GM03348 (cell line): ENCODE data around the gene IL20RA.
A peak's percentile ranks its signal among the peaks of the same experiment; 100 is the strongest.
"Not testable (repeated sequence)": the region's sequence is repeated elsewhere in the genome, so short reads cannot be mapped to it uniquely, and the experiment has no call there.

Experiments used
- DNase-seq: peaks from one replicate; pipeline ENCODE4 v3.0.0; 2012; ENCODE audit warnings: low spot score

Gene IL20RA

DNA sequence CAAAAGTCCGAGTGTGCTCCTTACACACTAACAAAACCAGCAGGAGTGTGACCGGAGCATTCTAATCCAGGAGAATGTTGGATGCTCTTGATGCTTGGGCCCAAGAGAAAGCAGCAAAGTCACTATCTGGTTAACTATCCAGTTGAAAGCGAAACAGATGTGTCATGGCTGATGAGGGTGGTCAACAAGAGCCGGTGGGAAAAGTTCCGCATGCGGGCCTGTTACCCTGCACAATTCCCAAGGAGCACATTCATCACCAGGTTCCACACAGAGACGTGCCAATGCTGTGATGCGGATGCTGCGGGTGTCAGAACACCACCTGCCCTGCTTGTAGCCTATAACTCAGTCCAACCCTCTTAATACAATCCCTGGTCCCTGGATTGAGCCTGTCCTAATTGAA is 38.7 kb downstream of the IL20RA start:
- no peak for DNase-seq

- no peak for DNase-seq
Observed at GRCh38 chr6:137005073-137005472, 39.7 kb downstream of the IL20RA start.

- no peak for DNase-seq
Observed at GRCh38 chr6:137002505-137002904, 42.3 kb downstream of the IL20RA start.

- no peak for DNase-seq
Observed at GRCh38 chr6:137001977-137002302, 42.8 kb downstream of the IL20RA start.

GRCh38 chr6:137001299-137001976 is 43.3 kb downstream of the IL20RA start:
- no peak for DNase-seq

DNA sequence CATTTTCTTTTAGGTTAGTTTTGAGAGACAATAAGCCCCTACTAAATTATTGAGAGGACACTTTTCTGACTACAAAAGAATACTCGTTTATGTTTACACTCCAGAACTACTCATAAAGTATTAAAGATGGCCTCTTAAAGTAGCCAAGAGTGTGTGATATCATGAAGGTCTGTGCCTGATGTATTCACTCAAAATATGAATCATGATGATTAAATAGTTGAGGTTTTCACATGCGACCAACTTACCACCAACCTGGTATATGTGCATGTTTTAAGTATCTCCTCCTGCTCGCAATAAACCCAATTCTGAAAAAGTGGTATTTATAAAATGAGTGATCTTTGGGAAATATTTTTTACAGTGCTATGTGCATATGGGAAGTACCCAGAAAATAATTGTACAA is 43.9 kb downstream of the IL20RA start:
- DNase-seq: no peak

GRCh38 chr6:136995521-136995920 is 49.2 kb downstream of the IL20RA start:
- DNase-seq: no peak

- no peak for DNase-seq
Observed at GRCh38 chr6:136994782-136995181, 50.0 kb downstream of the IL20RA start.

- no peak for DNase-seq
Observed at GRCh38 chr6:136992113-136992512, 52.7 kb downstream of the IL20RA start.

DNA sequence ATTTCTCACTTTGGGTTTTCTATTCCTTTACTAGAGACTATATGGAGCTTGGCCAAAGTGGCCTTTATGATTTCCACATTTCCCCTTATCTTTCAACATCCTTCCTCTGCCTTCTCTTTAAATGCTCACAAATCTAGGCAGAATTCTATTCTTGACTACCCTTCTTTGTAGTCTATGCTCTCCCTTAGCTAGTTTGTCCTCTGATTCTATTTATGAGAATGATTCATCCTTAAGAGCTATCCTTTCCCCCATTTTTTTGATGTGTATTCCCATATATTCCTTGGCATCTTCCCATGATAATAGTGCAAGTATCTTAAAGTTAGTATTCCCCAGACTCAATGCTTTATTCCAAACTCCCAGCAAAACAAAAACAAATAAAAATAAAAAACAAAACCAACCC is 53.1 kb downstream of the IL20RA start:
- DNase-seq: no peak

- no peak for DNase-seq
Observed at GRCh38 chr6:136990754-136991153, 54.0 kb downstream of the IL20RA start.

DNA sequence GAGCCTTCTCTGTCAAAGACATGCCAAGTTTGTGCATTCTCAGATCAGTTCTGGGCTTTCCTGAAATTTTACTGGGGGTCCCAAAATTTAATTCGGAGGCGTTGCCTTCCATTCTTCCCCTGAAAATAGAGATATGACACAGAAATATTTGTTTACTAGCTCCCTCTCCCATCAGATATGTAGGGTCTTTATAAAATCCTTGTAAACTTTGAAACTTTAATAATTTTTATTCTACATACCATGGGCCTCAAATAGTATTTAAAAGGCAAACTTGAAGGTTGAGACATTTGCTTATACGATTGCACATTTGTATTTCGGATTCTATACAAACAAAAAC is 54.6 kb downstream of the IL20RA start:
- DNase-seq: no peak

GRCh38 chr6:136989571-136990241 is 55.1 kb downstream of the IL20RA start:
- peak; percentile 24 for DNase-seq

DNA sequence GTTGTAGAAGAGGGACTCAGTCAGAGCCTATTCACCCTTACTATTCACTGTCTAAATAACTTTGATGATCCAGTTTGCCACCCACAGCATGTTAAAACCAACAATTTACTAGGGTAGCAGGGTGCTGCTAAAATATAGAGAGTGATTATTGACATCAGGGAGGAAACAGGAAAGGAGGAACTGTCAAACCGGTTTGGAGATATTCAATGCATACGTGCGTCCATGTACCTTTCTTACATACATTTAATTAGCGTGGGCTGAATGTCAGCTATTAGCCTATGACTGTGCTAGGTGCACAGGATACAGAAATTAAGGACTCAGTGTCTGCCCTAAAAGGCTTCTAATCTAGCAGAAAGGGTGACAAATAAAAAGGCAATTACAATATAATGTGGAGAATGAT is 57.2 kb downstream of the IL20RA start:
- no peak for DNase-seq

- no peak for DNase-seq
Observed at GRCh38 chr6:136985502-136985901, 59.3 kb downstream of the IL20RA start.

DNA sequence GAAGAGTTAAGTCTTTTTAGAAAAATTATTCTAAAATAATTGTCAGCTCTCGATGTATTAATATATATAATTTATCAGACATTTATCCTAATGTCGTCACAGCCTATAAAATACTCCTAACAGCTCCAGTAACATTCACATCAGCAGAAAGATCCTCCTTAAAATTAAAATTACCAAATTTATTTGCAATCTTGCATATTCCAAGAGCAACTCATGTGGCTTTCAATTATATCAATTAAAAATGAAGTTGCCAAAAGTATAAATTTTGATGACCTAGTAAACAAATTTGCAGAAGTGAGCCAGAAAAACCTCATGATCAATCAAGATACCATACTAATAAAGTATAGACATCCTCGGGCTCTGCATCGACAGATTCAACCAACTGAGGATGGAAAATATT is 60.2 kb downstream of the IL20RA start:
- DNase-seq: no peak

GRCh38 chr6:136983687-136984086 is 61.1 kb downstream of the IL20RA start:
- DNase-seq: no peak

- DNase-seq: no peak
Observed at GRCh38 chr6:136982928-136983327, 61.8 kb downstream of the IL20RA start.

GRCh38 chr6:136980070-136980469 is 64.7 kb downstream of the IL20RA start:
- no peak for DNase-seq

- no peak for DNase-seq
Observed at GRCh38 chr6:136979206-136979605, 65.6 kb downstream of the IL20RA start.

- DNase-seq: no peak
Observed at GRCh38 chr6:136977075-136977474, 67.7 kb downstream of the IL20RA start.

DNA sequence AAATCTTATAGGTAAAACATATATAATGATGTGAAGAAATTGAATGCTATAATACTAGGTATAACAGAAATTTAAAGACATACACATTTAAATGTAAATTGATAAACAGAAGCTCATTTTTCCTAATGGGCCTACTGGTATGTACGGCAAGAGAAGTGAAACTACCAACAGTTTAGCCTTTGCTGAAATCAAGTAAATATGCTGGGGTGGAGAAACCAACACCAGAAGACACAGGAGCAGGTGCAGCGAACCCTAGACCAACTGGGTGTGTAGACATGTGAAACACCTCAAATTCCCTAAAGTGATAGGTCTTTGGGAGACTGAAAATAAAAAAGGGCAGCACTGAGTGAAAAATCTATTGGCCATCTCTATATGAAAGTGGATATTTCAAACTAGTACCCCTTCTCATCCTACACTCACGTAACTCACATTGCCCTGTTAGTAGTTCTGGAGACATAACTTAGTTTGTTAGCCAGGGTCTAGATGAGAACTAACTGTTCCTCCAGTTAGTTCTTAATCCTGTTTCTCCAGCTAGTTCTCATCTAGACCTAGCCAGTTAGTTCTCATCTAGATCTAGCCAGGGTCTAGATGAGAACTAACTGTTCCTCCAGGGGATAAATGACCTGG is 69.6 kb downstream of the IL20RA start:
- no peak for DNase-seq

DNA sequence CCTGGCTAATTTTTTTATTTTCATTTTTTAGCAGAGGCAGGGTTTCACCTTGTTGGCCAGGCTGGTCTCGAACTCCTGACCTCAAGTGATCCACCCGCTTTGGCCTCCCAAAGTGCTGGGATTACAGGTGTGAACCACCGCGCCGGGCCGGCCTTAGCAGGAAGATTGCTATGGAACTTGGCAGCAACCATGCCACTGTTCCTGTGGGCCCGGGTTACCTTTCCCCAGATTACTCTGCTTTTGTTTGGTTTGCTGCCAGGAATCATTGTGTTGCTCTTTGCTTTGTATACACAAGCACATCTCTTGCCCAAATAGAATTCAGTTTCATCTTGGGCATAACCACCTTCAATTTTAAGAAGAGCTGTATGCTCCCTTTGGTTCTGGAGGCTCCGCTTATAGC is 71.0 kb downstream of the IL20RA start:
- DNase-seq: not testable (repeated sequence)

DNA sequence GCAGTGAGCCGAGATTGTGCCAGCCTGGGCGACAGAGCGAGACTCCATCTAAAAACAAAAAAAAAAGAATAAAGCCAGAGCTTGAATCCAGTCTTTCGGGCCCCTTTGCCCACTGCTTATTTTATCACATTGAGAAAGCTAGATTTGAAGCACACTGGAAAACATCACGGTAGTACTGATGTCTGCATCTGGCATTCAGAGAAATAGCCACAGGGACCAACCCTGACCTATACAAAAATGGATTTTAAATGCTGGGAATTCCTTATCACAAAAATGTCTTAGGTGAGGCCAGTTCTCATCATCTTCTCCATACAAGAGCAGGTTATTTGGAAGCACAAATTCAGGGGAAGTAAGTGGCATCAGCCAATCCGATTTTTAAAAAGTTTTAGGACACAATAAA is 73.2 kb downstream of the IL20RA start:
- DNase-seq: no peak
